GM12891 (cell line): Measurements from ENCODE around the gene SURF6.
"Not testable (repeated sequence)": the region's sequence is repeated elsewhere in the genome, so short reads cannot be mapped to it uniquely, and the experiment has no call there.

Experiments
- PAX5 ChIP-seq: IDR thresholded peaks from 2 replicates; pipeline ENCODE4 v1.6.1; 2011; ENCODE audit warnings: low read length, moderate library complexity, mild to moderate bottlenecking; ENCODE audit not compliant: insufficient read depth, severe bottlenecking
- POLR2A ChIP-seq: IDR thresholded peaks from 2 replicates; pipeline ENCODE4 v1.6.1; 2011; ENCODE audit warnings: low read depth, low read length, control low read depth
- POLR2AphosphoS5 ChIP-seq: IDR thresholded peaks from 2 replicates; pipeline ENCODE4 v1.6.1; 2011; ENCODE audit warnings: low read depth, low read length, control low read depth
- POU2F2 ChIP-seq: IDR thresholded peaks from 2 replicates; pipeline ENCODE4 v1.6.1; 2011; ENCODE audit warnings: low read depth, mild to moderate bottlenecking, control low read depth, low read length, moderate library complexity
- SPI1 ChIP-seq: IDR thresholded peaks from 2 replicates; pipeline ENCODE4 v1.6.1; 2011; ENCODE audit warnings: low read depth, low read length, control low read depth
- TAF1 ChIP-seq: IDR thresholded peaks from 2 replicates; pipeline ENCODE4 v1.6.1; 2011; ENCODE audit warnings: low read depth, low read length, control low read depth

GRCh38 chr9:133283255-133284032 lies 52.5 kb downstream of the SURF6 start:
- not testable (repeated sequence) for TF ChIP-seq POLR2A, POLR2AphosphoS5, TAF1, PAX5, SPI1, POU2F2
